Measurements from ENCODE around the gene PLOD1. TPM values are rescaled to one million over a fixed set of nuclear protein-coding genes. Genes with fewer than 3 reads are reported as not detected.

PLOD1 gene
- total RNA-seq, 1 donor from 2014 or later: 113 TPM

- peaks cover 12% of the 10 kb centered on the region for H3K4me1 Mint-ChIP-seq (ENCODE audit: low read depth, unreplicated experiment)
- H3K9me3 Mint-ChIP-seq (ENCODE audit: unreplicated experiment): peaks cover 10% of the 10 kb centered on the region
- TF ChIP-seq, protein P1, sequence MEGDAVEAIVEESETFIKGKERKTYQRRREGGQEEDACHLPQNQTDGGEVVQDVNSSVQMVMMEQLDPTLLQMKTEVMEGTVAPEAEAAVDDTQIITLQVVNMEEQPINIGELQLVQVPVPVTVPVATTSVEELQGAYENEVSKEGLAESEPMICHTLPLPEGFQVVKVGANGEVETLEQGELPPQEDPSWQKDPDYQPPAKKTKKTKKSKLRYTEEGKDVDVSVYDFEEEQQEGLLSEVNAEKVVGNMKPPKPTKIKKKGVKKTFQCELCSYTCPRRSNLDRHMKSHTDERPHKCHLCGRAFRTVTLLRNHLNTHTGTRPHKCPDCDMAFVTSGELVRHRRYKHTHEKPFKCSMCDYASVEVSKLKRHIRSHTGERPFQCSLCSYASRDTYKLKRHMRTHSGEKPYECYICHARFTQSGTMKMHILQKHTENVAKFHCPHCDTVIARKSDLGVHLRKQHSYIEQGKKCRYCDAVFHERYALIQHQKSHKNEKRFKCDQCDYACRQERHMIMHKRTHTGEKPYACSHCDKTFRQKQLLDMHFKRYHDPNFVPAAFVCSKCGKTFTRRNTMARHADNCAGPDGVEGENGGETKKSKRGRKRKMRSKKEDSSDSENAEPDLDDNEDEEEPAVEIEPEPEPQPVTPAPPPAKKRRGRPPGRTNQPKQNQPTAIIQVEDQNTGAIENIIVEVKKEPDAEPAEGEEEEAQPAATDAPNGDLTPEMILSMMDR (IDR thresholded peaks at IDR 0.05; ENCODE audit: partially characterized antibody, unreplicated experiment): no peak
- peaks cover 2% of the 10 kb centered on the region for H3K27me3 Mint-ChIP-seq (ENCODE audit: unreplicated experiment)
- H3K36me3 Mint-ChIP-seq (ENCODE audit: unreplicated experiment): peaks cover 6% of the 10 kb centered on the region
- H3K27ac Mint-ChIP-seq (ENCODE audit: unreplicated experiment): no peak overlapping the region
- no peak overlapping the region for H3K4me3 Mint-ChIP-seq (ENCODE audit: unreplicated experiment)
- no peak for DNase-seq
Observed at GRCh38 chr1:12011998-12012397, 77.5 kb downstream of the PLOD1 start.

DNA sequence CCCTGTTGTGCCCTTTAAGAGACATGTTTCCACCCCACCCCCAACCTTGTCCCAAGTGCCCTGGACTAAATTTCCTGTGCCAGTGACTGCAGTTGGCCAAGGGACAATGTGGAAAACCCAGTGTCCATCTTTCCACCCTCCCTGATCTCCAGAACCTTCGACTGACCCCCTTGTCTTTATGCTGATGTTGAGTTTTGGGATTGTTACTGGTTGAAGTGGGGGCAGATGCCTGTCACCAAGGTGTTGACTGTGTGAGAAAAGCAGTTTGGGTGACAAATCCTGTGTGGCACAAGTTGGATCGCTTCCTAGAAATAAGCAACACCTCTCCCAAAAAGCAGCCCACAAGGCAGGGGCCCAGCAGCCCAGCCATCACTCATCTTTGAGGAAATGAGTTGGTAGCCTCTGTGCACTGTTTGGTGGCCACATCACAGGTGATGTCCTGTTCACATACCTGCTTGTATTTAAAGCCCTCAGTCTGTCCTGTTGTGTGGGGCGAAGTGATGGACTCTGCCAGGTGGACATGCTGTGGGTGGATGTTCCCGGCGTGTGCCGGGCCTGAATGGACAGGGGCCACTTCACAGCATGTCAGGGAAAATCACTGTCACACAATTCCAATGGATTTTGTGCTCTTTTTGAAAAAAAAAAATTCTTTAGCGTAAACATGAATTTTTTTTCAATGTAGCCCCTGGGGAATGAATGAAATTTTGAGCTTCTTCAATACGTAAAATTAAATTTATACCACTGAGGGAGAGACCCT lies 78.2 kb downstream of the PLOD1 start:
- Mint-ChIP-seq H3K36me3 (ENCODE audit: unreplicated experiment) (peaks cover 1% of the 10 kb centered on the region), H3K27me3 (ENCODE audit: unreplicated experiment) (peaks cover 2% of the 10 kb centered on the region), H3K9me3 (ENCODE audit: unreplicated experiment) (peaks cover 8% of the 10 kb centered on the region), H3K4me3 (ENCODE audit: unreplicated experiment) (no peak overlapping the region), H3K4me1 (ENCODE audit: low read depth, unreplicated experiment) (peaks cover 12% of the 10 kb centered on the region), H3K27ac (ENCODE audit: unreplicated experiment) (no peak overlapping the region)
- DNase-seq: no peak
- TF ChIP-seq, protein P1 (IDR thresholded peaks at IDR 0.05; ENCODE audit: partially characterized antibody, unreplicated experiment): no peak

DNA sequence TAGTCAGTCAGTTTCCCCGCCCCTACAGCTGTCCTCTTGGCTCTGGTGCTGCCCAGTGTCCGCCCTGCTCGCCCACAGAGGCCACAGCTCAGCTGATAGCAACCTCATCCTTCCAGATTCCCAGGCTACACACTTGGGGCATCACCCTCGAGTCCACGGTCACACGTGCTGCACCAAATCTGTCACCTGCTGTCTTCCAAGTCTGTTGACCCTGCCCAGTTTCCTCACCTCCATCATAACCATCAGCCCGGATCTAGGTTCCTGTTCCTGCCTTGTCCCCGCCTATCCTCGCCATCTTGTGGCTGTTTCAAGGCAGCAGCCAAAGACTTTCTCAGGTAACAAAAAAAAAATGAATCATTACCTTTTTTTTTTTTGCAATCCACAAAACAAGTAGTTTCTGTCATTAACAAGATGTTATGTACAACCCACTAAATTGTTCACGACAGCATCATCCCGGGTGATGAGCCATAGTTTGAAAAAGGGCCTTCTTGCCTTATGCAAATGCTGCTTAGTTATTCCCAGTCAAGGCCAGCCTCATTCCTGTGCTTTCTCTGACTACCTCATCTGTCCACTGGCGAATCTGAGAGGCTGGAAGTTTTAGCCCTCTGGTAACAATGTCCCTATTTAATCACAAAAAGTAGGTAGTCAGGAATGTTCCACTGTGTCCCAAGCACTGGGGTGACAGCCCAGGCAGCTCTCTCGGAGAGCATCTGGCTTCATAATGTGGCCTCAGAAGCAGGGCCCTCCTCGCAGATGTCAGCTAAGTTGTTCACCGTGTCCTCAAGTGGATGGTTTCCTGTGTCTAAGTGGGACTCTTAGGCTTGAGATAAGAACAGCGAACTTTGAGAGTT lies 79.8 kb downstream of the PLOD1 start:
- Mint-ChIP-seq H3K27ac (ENCODE audit: unreplicated experiment) (peak overlapping the region; percentile 86), H3K4me1 (ENCODE audit: low read depth, unreplicated experiment) (peaks cover 12% of the 10 kb centered on the region), H3K36me3 (ENCODE audit: unreplicated experiment) (no peaks in the 10 kb centered on the region), H3K4me3 (ENCODE audit: unreplicated experiment) (peak overlapping the region; percentile 12), H3K27me3 (ENCODE audit: unreplicated experiment) (peaks cover 5% of the 10 kb centered on the region), H3K9me3 (ENCODE audit: unreplicated experiment) (peaks cover 11% of the 10 kb centered on the region)
- no peak for DNase-seq
- TF ChIP-seq, protein P1 (IDR thresholded peaks at IDR 0.05; ENCODE audit: partially characterized antibody, unreplicated experiment): peak; percentile 18

DNA sequence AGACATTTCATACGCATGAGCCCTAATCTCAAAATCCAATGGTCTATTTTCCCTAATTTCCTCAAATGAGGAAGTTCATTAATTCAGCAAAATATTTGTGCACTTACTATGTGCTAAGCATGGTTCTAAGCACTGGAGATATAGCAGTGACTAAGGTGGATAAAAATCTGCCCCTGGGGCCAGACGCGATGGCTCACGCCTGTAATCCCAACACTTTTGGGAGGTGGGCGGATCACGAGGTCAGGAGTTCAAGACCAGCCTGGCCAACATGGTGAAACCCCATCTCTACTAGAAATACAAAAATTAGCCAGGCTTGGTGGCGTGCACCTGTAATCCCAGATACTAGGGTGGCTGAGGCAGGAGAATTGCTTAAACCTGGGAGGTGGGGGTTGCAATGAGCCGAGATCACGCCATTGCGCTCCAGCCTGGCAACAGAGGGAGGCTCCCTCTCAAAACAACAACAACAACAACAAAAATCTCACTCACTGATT lies 80.5 kb downstream of the PLOD1 start:
- no peak overlapping the region for H3K4me3 Mint-ChIP-seq (ENCODE audit: unreplicated experiment)
- TF ChIP-seq, protein P1 (IDR thresholded peaks at IDR 0.05; ENCODE audit: partially characterized antibody, unreplicated experiment): no peak
- no peaks in the 10 kb centered on the region for H3K36me3 Mint-ChIP-seq (ENCODE audit: unreplicated experiment)
- no peak overlapping the region for H3K27ac Mint-ChIP-seq (ENCODE audit: unreplicated experiment)
- peaks cover 12% of the 10 kb centered on the region for H3K4me1 Mint-ChIP-seq (ENCODE audit: low read depth, unreplicated experiment)
- DNase-seq: no peak
- H3K27me3 Mint-ChIP-seq (ENCODE audit: unreplicated experiment): peaks cover 5% of the 10 kb centered on the region
- peaks cover 12% of the 10 kb centered on the region for H3K9me3 Mint-ChIP-seq (ENCODE audit: unreplicated experiment)

Data from glutamatergic neuron (in vitro differentiated cells).